ENCODE results near the gene PHTF2.

PHTF2 gene

GRCh38 chr7:77778535-77778934 is 20.0 kb upstream of the PHTF2 start:
- TF ChIP-seq ZNF23 (tag by site-specific recombination; IDR thresholded peaks at IDR 0.05; ENCODE audit: borderline replicate concordance), result no peak
- H3K4me1 ChIP-seq (ENCODE audit: control insufficient read depth, insufficient read depth, low read length), result peaks cover 5% of the 10 kb centered on the region; the same call in 1 of the 2 replicates
- H3K9me3 ChIP-seq (ENCODE audit: control insufficient read depth, insufficient read depth, low read depth, low read length), result no peaks in the 10 kb centered on the region
- no peak overlapping the region for H3K27ac ChIP-seq (ENCODE audit: extremely low read depth, low read depth, low read length)
- no peak overlapping the region for H3K4me3 ChIP-seq (ENCODE audit: low read depth, low read length)
- ChIA-PET POLR2A (no interaction called here), CTCF (interaction anchor here (1.4 kb wide), 1 partner anchor 127 kb away, joined by 4 read pairs; no protein-coding TSS in a partner anchor)
- peaks cover 23 to 28% of the 10 kb centered on the region in 2 experiments for H3K36me3 ChIP-seq (ENCODE audit: control insufficient read depth in 2 of 2, insufficient read depth in 1 of 2, low read length in 2 of 2)

- TF ChIP-seq GFI1B (tag by site-specific recombination; IDR thresholded peaks at IDR 0.05), result no peak
- TF ChIP-seq ZFP69B (tag by site-specific recombination; IDR thresholded peaks at IDR 0.05), result no peak
- TF ChIP-seq ZBTB48 (tag by site-specific recombination; IDR thresholded peaks at IDR 0.05), result no peak
- no peak for TF ChIP-seq ZNF16 (tag by site-specific recombination; IDR thresholded peaks at IDR 0.05; ENCODE audit: low read depth)
- TF ChIP-seq KLF9 (tag by site-specific recombination; IDR thresholded peaks at IDR 0.05; ENCODE audit: low read depth), result no peak
- no peak for TF ChIP-seq ZNF133 (tag by site-specific recombination; IDR thresholded peaks at IDR 0.05)
- no peak for TF ChIP-seq GLI2 (tag by site-specific recombination; IDR thresholded peaks at IDR 0.05; ENCODE audit: borderline replicate concordance, low read depth)
- no peak for TF ChIP-seq ZNF132 (tag by site-specific recombination; IDR thresholded peaks at IDR 0.05; ENCODE audit: borderline replicate concordance)
- no peak for TF ChIP-seq ZNF211 (tag by site-specific recombination; IDR thresholded peaks at IDR 0.05; ENCODE audit: low read depth)
- no peak for TF ChIP-seq ZNF239 (tag by site-specific recombination; IDR thresholded peaks at IDR 0.05)
- TF ChIP-seq ATF2 (tag by site-specific recombination; IDR thresholded peaks at IDR 0.05; ENCODE audit: low read depth), result no peak
- no peak for TF ChIP-seq ZNF157 (tag by site-specific recombination; IDR thresholded peaks at IDR 0.05)
- TF ChIP-seq MZF1 (tag by site-specific recombination; IDR thresholded peaks at IDR 0.05; ENCODE audit: borderline replicate concordance), result no peak
- TF ChIP-seq ZNF48 (tag by site-specific recombination; IDR thresholded peaks at IDR 0.05), result no peak
- Histone ChIP-seq H3K4me3 (ENCODE audit: low read depth, low read length) (no peak overlapping the region), H3K4me1 (ENCODE audit: control insufficient read depth, insufficient read depth, low read length) (peaks cover 5% of the 10 kb centered on the region; the same call in 1 of the 2 replicates), H3K9me3 (ENCODE audit: control insufficient read depth, insufficient read depth, low read depth, low read length) (no peaks in the 10 kb centered on the region), H3K27ac (ENCODE audit: extremely low read depth, low read depth, low read length) (no peak overlapping the region), H3K36me3 (ENCODE audit: control insufficient read depth in 2 of 2, insufficient read depth in 1 of 2, low read length in 2 of 2) (peaks cover 13 to 20% of the 10 kb centered on the region in 2 experiments)
- CTCF ChIA-PET, result no interaction called here
- POLR2A ChIA-PET, result no interaction called here
Measured at GRCh38 chr7:77782383-77782782, 16.2 kb upstream of the PHTF2 start.

GRCh38 chr7:77783111-77783510 is 15.5 kb upstream of the PHTF2 start:
- Histone ChIP-seq H3K9me3 (ENCODE audit: control insufficient read depth, insufficient read depth, low read depth, low read length) (no peaks in the 10 kb centered on the region), H3K36me3 (ENCODE audit: control insufficient read depth in 2 of 2, insufficient read depth in 1 of 2, low read length in 2 of 2) (peaks cover 13 to 20% of the 10 kb centered on the region in 2 experiments), H3K27ac (ENCODE audit: extremely low read depth, low read depth, low read length) (no peak overlapping the region), H3K4me1 (ENCODE audit: control insufficient read depth, insufficient read depth, low read length) (peaks cover 5% of the 10 kb centered on the region; the same call in 1 of the 2 replicates), H3K4me3 (ENCODE audit: low read depth, low read length) (no peak overlapping the region)
- POLR2A ChIA-PET, result no interaction called here
- CTCF ChIA-PET, result interaction anchor here (0.9 kb wide), 1 partner anchor 14 kb away, joined by 3 read pairs; no protein-coding TSS in a partner anchor
- TF ChIP-seq ZNF837 (tag by site-specific recombination; IDR thresholded peaks at IDR 0.05) (no peak), ZNF280C (tag by site-specific recombination; IDR thresholded peaks at IDR 0.05) (no peak), ZNF335 (tag by site-specific recombination; conservative IDR thresholded peaks at IDR 0.05) (no peak), ZBTB21 (tag by site-specific recombination; IDR thresholded peaks at IDR 0.05) (no peak), PRDM1 (tag by site-specific recombination; IDR thresholded peaks at IDR 0.05) (no peak), ZBTB49 (tag by site-specific recombination; IDR thresholded peaks at IDR 0.05; ENCODE audit: low read depth) (no peak), HOXA7 (CRISPR knock-in tag; IDR thresholded peaks at IDR 0.05; ENCODE audit: borderline replicate concordance) (no peak), ZNF596 (tag by site-specific recombination; IDR thresholded peaks at IDR 0.05) (no peak), ZNF530 (tag by site-specific recombination; IDR thresholded peaks at IDR 0.05; ENCODE audit: low read depth) (no peak), ZBTB6 (tag by site-specific recombination; IDR thresholded peaks at IDR 0.05) (no peak), ZNF561 (tag by site-specific recombination; IDR thresholded peaks at IDR 0.05; ENCODE audit: borderline replicate concordance) (no peak), ZNF830 (tag by site-specific recombination; IDR thresholded peaks at IDR 0.05; ENCODE audit: low read depth) (no peak)
